GM18498 (cell line): ENCODE data around the gene BAG2.

Experiments used
- ATAC-seq: cut with Tn5 transposase; IDR thresholded peaks from one replicate; pipeline ENCODE4 v1.9.1; 2021; ENCODE audit warnings: mild to moderate bottlenecking, moderate library complexity; ENCODE audit not compliant: unreplicated experiment

BAG2 gene

GRCh38 chr6:57172136-57173055 is at the start of gene BAG2:
TSS of gene BAG2 (plus strand) at chr6:57172326. CDS start at chr6:57172698, 372 bp downstream.
- peak; percentile 89 for ATAC-seq

DNA sequence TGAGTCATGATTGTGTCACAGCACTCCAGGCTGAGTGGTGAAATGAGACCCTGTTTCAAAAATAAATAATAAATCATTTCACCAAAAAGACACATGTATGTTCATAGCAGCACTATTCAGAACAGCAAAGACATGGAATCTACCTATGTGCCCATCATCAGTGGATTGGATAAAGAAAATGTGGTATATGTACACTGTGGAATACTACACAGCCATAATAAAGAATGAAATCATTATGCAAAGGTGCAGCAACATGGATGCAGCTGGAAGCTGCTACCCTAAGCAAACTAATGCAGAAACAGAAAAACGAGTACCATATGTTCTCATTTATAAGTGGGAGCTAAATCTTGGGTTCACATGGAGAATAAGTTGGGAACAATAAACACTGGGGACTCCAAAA is 49.0 kb upstream of the BAG2 start:
- ATAC-seq, result no peak

GRCh38 chr6:57127763-57128162 is 44.4 kb upstream of the BAG2 start:
- no peak for ATAC-seq

DNA sequence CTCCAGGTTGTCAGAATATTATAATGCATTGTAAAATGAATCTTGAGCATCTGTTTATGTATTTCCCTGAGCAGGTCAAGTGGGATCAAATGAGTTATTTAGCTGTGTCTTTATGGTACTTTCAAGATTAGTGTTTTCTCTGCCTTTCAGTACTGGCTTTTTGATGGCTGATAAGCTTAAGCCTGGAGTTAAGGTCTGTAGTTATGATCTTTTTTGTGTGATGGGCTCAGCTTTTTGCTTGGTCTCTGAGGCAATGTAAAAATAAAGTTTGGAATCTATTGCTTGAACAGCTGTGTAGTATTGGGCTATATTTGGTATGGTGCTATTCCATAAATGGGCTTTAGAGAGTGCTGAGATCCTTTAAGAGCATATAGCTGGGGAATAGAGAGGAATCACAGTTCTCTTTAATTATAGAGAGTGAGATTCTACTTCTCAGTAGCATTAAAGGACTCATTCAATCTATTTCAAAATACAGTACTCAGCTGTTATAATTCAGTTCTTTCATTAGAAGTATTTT is 41.4 kb upstream of the BAG2 start:
- ATAC-seq, result no peak

GRCh38 chr6:57134954-57135353 is 37.2 kb upstream of the BAG2 start:
- no peak for ATAC-seq

DNA sequence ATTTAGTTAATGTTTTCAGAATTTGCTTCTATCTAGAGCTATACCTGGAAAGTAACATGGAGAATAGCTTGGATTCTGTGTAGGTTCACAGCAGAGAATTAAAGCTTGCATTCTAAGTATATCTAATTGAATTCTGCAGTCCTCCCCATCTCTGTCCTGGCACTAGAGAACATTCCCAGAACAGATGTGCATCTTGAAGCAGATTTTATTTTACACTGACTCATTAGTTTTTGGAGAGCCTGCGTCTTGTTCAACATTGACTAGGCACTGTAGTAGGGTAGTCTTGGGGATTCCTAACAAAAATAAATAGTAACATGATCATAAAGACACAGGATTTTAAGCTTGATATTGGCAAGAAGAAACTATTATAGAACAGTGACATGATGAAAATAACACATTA is 36.2 kb upstream of the BAG2 start:
- no peak for ATAC-seq

GRCh38 chr6:57137350-57137749 is 34.8 kb upstream of the BAG2 start:
- ATAC-seq, result no peak

GRCh38 chr6:57138026-57138425 is 34.1 kb upstream of the BAG2 start:
- no peak for ATAC-seq

GRCh38 chr6:57141451-57142177 is 30.5 kb upstream of the BAG2 start:
- no peak for ATAC-seq

DNA sequence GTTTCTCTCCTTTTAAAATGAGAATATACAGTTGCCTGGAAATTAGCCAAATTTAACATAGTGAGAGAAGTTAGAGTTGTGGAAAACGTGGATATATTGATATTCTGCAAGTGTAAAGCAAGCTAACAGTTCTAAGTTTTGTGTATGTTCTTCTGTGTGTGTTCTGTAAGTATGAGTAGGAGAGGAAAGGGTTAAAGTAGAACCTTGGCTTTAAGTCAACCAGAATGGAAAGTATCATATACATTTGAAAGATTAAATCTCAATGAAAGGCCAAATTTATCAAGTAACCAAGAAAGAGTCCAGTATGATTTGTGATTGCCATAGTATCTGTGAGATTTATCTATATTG is 30.0 kb upstream of the BAG2 start:
- no peak for ATAC-seq

DNA sequence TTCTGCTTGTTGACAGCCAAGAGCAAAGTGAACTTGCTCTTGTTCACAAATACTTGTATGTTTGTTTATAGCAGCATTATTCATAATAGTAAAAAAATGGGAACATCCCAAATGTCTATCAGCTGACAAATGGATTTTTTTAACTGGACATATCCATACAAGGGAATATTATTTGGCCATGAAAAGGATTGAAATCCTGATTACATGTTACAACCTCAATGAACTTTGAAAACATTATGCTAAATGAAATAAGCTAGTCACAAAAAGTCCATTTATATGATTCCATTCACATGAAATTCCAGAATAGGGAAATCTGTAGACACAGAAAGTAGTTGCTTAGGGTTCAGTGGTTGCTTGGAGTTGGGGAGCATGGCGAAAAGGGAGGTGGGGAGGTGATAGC is 28.4 kb upstream of the BAG2 start:
- no peak for ATAC-seq

DNA sequence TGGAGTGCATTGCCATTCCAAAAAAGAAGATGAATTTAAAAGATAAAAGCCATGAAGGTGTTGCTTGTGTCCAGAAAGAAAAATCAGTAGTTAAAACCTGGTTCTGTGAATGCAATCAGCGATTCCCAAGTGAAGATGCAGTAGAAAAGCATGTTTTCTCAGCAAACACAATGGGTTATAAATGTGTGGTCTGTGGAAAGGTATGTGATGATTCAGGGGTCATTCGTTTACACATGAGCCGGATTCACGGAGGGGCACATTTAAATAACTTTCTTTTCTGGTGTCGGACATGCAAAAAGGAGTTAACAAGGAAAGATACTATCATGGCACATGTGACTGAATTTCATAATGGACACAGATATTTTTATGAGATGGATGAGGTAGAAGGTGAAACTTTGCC is 24.7 kb upstream of the BAG2 start:
- ATAC-seq, result no peak

GRCh38 chr6:57147955-57148858 is 23.9 kb upstream of the BAG2 start:
- ATAC-seq, result no peak

DNA sequence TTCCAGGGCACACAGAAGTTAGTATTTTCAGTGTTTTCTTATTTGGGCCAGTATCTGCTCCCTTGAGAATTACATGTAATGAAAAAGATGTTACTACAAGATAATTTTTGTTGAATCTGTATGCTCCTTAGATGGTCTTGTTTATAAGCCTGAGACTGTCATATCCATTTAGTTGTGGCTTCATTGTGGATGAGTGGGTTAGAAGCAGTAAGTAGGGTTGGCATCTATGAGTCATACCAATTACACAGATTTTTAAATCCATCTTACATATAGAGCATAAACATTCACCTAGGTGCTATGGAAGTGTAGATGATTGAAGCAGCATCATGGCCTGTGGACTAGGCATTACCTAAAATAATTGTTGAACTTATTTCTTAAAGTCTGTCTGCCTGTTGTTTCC is 13.5 kb upstream of the BAG2 start:
- no peak for ATAC-seq

GRCh38 chr6:57159127-57159526 is 13.0 kb upstream of the BAG2 start:
- no peak for ATAC-seq

GRCh38 chr6:57162028-57162427 is 10.1 kb upstream of the BAG2 start:
- no peak for ATAC-seq

GRCh38 chr6:57162516-57162915 is 9.6 kb upstream of the BAG2 start:
- ATAC-seq, result no peak

DNA sequence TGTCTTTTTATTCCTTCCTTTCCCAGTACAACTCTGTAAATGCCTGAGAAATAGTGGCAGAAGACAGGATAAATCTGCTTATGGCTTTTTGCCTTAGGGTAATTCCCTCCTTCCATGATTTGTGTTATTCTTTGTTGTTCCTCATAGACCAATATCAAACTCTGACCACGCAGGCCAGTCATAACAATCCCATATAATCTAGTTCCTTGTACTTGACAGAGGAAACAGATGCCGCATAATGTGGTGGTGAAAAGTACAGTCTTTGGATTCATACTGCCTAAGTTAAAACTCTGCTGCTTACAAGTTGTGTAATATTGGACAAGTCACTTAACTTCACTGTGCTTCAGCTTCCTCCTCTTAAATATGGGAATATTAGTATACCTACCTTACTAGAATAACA is 8.2 kb upstream of the BAG2 start:
- no peak for ATAC-seq

- no peak for ATAC-seq
Measured at GRCh38 chr6:57165080-57165479, 7.0 kb upstream of the BAG2 start.

DNA sequence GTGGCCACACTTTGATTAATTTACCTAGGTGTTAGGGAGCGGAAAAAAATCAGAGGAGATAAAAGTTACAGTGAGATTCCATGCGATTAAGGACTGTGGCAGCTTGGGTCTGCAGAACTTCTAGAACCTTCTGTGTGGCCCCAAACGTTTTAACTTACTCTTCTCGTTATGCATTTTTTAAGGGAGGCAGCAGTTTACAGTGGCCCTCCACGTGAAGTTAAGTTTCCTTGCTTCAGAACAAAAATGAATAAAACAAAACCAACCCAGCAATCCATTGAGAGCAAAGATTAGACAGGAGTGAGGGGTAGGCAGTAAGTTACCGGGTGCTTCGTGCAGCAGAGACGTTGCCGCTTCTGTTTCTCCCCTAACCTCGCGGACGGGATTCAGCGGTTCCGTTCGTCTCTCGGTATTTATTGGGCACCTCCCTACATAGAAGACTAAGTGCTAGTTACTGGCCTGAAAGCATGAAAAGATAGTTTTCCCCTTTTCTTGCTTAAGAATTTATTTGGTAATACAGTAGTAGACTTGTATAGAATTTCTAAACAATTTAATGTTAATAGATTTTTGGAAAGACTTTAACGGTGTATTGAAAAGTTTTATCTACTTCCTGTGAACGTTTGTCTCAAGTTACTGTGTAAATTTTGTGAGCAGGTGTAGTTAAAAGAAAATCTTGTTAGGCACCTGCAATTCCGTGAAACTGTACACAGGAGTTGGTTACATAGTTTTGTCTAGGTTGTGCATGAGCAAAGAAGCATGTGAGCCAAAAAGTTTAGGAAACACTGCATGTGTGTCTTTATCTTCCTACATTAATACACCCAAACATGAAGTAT is 1.1 kb downstream of the BAG2 start:
- ATAC-seq, result no peak
